ENCODE results near the gene ATP11A.
"Not testable (repeated sequence)": the region's sequence is repeated elsewhere in the genome, so short reads cannot be mapped to it uniquely, and the experiment has no call there.

The ATP11A gene

DNA sequence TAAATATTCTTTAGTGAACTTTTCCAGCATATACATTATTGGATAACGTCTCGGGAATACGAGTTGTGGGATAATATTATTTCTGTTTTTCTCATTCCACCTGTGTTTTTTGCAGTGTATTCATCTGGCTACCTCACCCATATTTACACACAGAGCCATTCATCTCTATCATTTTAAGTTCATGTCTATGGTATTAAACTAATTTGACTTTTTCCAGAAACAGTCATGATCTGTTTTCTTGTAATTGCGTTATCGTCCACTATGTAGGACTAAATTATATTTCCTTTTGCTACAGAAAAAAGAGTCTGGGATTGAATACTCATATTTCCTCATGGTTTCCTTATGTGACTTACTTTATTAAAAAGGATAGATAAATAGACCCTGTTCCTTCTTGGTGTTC is 2.7 kb downstream of the ATP11A start:
- no peak for DNase-seq (ENCODE audit: low read depth in 2 of 2)

- no peak for DNase-seq (ENCODE audit: low read depth in 2 of 2)
Measured at GRCh38 chr13:112693831-112694497, 4.1 kb downstream of the ATP11A start.

GRCh38 chr13:112695121-112695520 is 5.3 kb downstream of the ATP11A start:
- no peak for DNase-seq (ENCODE audit: low read depth in 2 of 2)

GRCh38 chr13:112696001-112696868 is 6.4 kb downstream of the ATP11A start:
- DNase-seq (ENCODE audit: low read depth in 2 of 2), result no peak

- DNase-seq (ENCODE audit: low read depth in 2 of 2), result no peak
Measured at GRCh38 chr13:112696869-112697465, 7.1 kb downstream of the ATP11A start.

- DNase-seq (ENCODE audit: low read depth in 2 of 2), result no peak
Measured at GRCh38 chr13:112697756-112698655, 8.2 kb downstream of the ATP11A start.

DNA sequence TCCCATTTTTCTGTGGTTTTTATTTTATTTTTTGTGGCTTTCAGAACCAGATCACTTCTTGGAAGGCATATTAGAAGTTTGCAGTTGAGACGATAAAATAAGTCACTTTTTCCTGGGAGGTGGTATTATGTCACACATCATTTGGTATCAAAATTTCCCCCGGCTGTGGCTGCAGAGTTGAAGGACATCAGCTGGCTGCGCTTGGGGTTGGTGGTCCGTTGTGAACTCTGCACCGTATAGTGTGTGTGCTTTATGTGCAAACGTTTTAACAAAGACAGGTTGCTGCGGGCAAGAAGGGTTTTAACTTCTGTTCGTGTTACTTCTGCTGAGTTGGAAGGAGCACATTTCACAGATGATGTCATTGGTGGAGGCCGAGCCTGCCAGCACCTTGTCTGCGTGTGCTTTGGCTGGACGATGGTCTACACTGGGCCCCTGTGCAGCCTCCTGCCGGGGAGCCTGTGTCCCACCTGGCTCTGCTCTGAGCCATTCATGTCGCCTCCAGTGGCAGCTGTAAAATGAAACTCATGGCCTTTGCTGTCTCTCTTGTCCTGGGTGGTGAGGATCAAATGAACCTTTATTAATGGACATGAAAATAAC is 9.6 kb downstream of the ATP11A start:
- no peak for DNase-seq (ENCODE audit: low read depth in 2 of 2)

DNA sequence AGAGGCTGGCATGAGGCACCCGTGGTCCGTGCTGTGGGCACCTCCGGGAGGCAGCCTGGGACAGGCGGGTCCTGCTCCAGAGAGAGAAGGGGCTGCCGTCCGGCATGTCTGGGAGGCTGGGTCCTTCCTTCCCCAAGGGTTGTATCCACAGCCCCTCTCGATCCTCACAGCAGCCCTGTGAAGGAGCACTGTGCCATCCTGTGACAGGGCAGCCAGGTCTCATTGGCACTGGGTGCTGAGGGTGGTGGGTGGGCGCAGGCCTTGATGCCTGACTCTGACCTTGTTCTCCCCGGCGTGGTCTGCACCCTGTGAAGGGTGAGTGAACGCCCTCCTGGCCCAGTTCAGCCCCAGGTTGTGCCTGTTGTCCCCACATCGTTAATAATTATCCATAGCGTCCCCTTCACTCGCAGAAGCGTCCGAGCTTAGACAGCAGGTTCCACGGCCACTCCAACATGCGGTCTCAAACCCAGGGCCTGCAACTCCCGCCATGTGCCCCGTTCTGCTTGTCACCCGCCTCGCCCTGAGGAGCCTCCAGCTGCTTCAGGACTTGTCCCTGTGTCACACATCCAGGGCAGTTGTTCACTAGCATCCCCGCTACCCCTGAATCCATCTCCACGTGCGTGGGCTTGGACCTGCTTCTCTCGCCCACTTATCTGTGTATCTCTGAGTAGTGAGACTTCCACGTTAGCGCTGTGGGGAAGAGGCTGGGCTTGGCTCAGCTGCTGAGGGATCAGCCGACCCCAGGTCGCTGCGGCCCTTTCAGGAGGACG is 10.6 kb downstream of the ATP11A start:
- no peak for DNase-seq (ENCODE audit: low read depth in 2 of 2)

GRCh38 chr13:112702341-112702985 is 12.6 kb downstream of the ATP11A start:
- DNase-seq (ENCODE audit: low read depth in 2 of 2), result no peak

- DNase-seq (ENCODE audit: low read depth in 2 of 2), result no peak
Measured at GRCh38 chr13:112702986-112703379, 13.1 kb downstream of the ATP11A start.

- no peak for DNase-seq (ENCODE audit: low read depth in 2 of 2)
Measured at GRCh38 chr13:112703449-112704284, 13.8 kb downstream of the ATP11A start.

DNA sequence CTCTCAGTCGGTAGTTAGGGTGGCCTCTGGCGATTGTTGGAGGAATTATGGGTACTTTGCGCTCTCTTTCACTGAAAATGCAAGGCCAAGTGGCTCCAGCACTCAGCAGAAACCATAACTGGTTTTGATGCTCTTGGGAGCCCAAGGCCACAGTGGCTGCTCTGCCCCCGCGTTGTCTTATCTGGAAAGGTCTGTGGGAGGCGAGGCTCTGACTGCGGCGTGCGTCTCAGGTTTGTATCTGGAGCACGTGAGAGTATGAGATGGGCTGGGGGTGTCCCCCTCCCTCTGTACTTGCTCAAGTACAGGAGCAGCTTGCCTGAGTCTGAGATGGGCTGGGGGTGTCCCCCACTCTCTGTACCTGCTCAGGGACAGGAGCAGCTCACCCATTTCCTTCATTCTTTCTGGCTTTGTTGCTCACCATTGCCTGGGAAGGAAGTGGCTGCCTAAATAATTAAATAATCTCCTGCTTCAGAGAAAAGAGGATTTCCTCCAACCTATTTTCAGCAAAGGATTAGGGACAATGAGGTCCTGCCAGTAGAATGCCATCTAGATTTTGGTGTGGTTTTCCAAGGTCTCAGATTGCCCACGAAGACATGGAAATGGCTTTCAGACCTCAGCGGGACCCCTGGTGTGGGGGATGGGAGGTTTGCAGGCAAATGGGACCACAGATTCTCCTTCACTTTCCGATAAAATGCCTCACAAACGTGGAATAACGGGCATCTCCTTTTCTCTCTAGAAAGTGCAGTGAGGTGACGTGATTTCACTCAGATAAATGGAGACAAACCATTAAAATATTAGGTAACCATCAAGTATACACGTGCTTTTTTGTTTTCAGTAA is 14.7 kb downstream of the ATP11A start:
- no peak for DNase-seq (ENCODE audit: low read depth in 2 of 2)

DNA sequence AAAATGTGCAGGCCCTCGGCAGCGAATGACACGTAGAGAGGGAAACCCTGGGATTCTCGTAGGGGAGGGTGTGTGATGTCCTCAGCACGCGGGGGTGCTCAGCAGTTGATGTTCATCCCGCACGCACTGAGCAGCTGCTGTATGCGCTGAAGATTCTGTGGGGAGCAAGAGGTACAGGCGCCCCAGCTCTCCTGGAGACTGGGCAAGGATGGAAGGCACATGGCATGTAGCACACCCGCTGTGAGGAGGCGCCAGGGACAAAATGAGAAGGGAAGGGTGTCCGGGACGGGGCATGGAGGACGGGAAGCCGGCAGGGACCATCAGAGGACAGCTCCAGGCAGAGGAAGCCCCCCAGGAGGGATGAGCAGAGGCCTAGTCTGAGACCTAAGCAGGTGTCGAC is 15.4 kb downstream of the ATP11A start:
- DNase-seq (ENCODE audit: low read depth in 2 of 2), result no peak

- DNase-seq (ENCODE audit: low read depth in 2 of 2), result no peak
Measured at GRCh38 chr13:112706171-112706570, 16.3 kb downstream of the ATP11A start.

DNA sequence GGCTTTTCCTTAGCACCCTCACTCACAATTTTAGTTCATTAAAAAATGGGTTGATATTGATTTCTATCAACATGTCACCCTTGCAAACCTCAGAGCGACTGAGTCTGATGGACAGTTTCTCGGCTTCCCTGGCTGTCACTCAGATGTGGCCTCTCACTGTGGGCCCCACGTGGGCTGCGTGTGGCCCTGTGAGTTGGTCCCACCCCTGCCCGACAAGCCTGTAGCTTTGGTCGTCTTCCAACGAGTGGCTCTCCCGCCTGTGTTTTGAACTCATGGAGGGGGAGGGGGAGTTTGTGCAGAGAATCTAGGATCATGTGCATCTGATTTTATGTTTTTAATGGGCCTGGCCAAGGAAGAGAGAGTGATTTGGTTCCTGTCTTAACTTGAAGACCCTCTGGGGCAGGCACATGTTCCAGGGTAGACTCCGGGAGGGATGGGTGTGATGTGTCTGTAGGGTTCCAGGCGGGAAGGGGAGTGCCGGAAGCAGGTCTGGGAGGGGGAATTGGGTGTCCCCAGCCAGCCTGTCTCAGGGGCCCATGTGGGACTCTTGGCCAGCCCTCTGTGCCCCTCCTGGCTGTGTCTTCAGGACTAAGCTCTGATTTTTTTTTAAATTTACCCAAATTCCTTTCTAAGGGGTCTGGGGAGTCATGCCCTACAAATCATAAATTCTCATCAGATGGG is 18.9 kb downstream of the ATP11A start:
- DNase-seq (ENCODE audit: low read depth in 2 of 2), result no peak

DNA sequence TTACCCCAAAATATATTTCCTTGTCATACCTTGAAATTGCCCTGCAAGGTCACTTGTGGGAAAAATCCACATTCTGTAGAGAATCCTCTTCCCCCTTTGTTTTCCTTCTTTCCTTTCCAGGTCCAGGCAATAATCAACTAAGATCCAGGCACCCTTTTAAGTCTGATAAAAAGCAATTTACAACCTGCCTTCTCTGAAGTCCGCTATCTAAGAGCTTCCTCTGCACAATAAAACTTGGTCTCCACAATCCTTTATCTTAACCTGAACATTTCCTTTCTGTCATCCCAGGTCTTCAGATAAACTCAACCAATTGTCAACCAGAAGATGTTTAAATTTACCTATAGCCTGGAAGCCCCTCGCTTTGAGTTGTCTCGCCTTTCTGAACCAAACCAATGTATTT is 19.5 kb downstream of the ATP11A start:
- DNase-seq (ENCODE audit: low read depth in 2 of 2), result not testable (repeated sequence)
